HEK293T (cell line): ENCODE results near the gene ADA.

Source experiments
- CTCF ChIA-PET: fragments of 350-600 bp; formaldehyde crosslinking; extraction: SDS; loops from one replicate; lab custom pipeline; 2021; ENCODE audit warnings: antibody characterized with exemption, inconsistent platforms; lab: Yijun Ruan, JAX
- POLR2A ChIA-PET: fragments of 350-600 bp; formaldehyde crosslinking; extraction: SDS; loops from one replicate; lab custom pipeline; 2020; ENCODE audit warnings: antibody characterized with exemption, inconsistent platforms; lab: Yijun Ruan, JAX
- DNase-seq: peaks from one replicate; pipeline ENCODE4 v3.0.0; 2012; ENCODE audit warnings: mixed read lengths; ENCODE audit errors: extremely low spot score
- ARNT ChIP-seq: fragments of 450-650 bp; IDR thresholded peaks from 2 replicates; pipeline ENCODE4 v1.6.1; 2017; ENCODE audit warnings: mild to moderate bottlenecking
- BHLHE40 ChIP-seq: fragments of 450-650 bp; IDR thresholded peaks from 2 replicates; pipeline ENCODE4 v1.6.1; 2016; ENCODE audit warnings: mild to moderate bottlenecking, moderate library complexity, borderline replicate concordance
- CTBP1 ChIP-seq: fragments of 450-650 bp; IDR thresholded peaks from 2 replicates; pipeline ENCODE4 v1.6.1; 2016; ENCODE audit warnings: borderline replicate concordance
- ELF4 ChIP-seq: fragments of 450-650 bp; IDR thresholded peaks from 2 replicates; pipeline ENCODE4 v1.6.1; 2017; ENCODE audit warnings: antibody characterized with exemption
- FOXA1 ChIP-seq: fragments of 450-650 bp; IDR thresholded peaks from 2 replicates; pipeline ENCODE4 v1.6.1; 2016; ENCODE audit warnings: mild to moderate bottlenecking
- FOXK2 ChIP-seq: fragments of 450-650 bp; IDR thresholded peaks from 2 replicates; pipeline ENCODE4 v1.6.1; 2016; ENCODE audit warnings: mild to moderate bottlenecking
- FOXM1 ChIP-seq: fragments of 450-650 bp; IDR thresholded peaks from 2 replicates; pipeline ENCODE4 v1.6.1; 2017; ENCODE audit warnings: mild to moderate bottlenecking, borderline replicate concordance
- HDGF ChIP-seq: fragments of 450-650 bp; IDR thresholded peaks from 2 replicates; pipeline ENCODE4 v1.6.1; 2017; ENCODE audit warnings: antibody characterized with exemption, borderline replicate concordance
- L3MBTL2 ChIP-seq: fragments of 450-650 bp; conservative IDR thresholded peaks from 2 replicates; pipeline ENCODE4 v1.6.1; 2016; ENCODE audit warnings: mild to moderate bottlenecking
- LEF1 ChIP-seq: fragments of 450-650 bp; IDR thresholded peaks from 2 replicates; pipeline ENCODE4 v1.6.1; 2017; ENCODE audit warnings: mild to moderate bottlenecking, borderline replicate concordance
- NFRKB ChIP-seq: fragments of 450-650 bp; IDR thresholded peaks from 2 replicates; pipeline ENCODE4 v1.6.1; 2016; ENCODE audit warnings: mild to moderate bottlenecking, moderate library complexity
- PKNOX1 ChIP-seq: fragments of 450-650 bp; IDR thresholded peaks from 2 replicates; pipeline ENCODE4 v1.6.1; 2016
- SP1 ChIP-seq: fragments of 450-650 bp; IDR thresholded peaks from 2 replicates; pipeline ENCODE4 v1.6.1; 2017
- SUZ12 ChIP-seq: fragments of 450-650 bp; IDR thresholded peaks from 2 replicates; pipeline ENCODE4 v1.6.1; 2016; ENCODE audit warnings: mild to moderate bottlenecking
- TARDBP ChIP-seq: fragments of 450-650 bp; IDR thresholded peaks from 2 replicates; pipeline ENCODE4 v1.6.1; 2016
- ZNF384 ChIP-seq: fragments of 450-650 bp; IDR thresholded peaks from 2 replicates; pipeline ENCODE4 v1.6.1; 2016

The ADA gene

GRCh38 chr20:44649126-44649525, 2.4 kb downstream of the ADA start:
- ChIA-PET CTCF (interaction anchor here (0.6 kb wide), 1 partner anchor 15 kb away, joined by 4 read pairs; no protein-coding TSS in a partner anchor), POLR2A (no interaction called here)
- TF ChIP-seq FOXM1 (no peak), L3MBTL2 (no peak), FOXA1 (no peak), LEF1 (no peak), NFRKB (no peak), CTBP1 (no peak), ARNT (no peak), HDGF (no peak), PKNOX1 (no peak), SUZ12 (no peak), FOXK2 (no peak), ZNF384 (no peak), ELF4 (no peak), BHLHE40 (no peak), TARDBP (no peak)
- DNase-seq = no peak

DNA sequence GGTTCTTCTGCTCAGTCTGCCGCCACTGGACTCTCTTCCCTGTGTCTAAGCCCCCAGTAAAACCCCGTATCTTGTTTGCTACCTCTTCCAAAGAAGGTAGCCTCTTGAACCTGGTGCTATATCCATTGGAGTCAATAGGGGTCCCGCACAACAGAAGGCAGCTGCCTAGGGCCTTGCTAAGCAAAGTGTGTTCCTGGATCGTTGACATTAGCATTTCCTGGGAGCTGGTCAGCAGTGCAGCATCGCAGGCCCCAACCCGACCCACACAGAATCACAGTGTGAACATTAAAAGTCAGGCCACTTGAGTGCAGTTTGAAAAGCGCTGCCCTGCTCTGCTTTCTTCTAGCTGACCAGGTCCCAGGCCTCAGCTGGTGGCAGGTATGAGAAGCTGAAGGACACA, 2.9 kb downstream of the ADA start:
- ChIA-PET CTCF (no interaction called here), POLR2A (no interaction called here)
- DNase-seq = no peak
- TF ChIP-seq NFRKB (no peak), CTBP1 (no peak), SUZ12 (no peak), HDGF (no peak), PKNOX1 (no peak), ARNT (no peak), FOXK2 (no peak), ELF4 (no peak), L3MBTL2 (no peak), FOXM1 (no peak), SP1 (no peak), TARDBP (no peak), LEF1 (no peak), ZNF384 (no peak), FOXA1 (no peak), BHLHE40 (no peak)

DNA sequence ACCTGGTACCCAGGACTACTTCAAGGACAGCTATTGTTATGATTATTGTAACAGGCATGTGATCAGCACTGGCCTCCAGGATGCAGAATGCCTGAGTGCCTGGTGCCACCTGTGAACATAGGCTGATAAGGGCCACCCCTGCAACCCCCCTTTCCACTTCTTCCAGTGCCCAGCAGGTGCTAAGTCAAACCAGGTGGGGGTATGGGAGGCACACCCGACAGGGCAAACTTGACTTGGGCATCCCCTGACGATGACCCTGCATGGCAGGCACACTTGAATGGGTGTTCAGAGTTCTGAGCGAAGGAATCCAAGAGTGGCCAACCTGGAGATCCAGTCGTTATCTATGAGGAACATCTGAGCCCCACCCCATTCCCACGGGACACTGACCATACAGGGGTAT, 3.4 kb downstream of the ADA start:
- TF ChIP-seq NFRKB (no peak), CTBP1 (no peak), FOXM1 (no peak), HDGF (no peak), ZNF384 (no peak), ARNT (no peak), L3MBTL2 (no peak), PKNOX1 (no peak), BHLHE40 (no peak)
- no peak for DNase-seq
- CTCF ChIA-PET = no interaction called here
- POLR2A ChIA-PET = no interaction called here

- no peak for DNase-seq
- POLR2A ChIA-PET = no interaction called here
- no peak for TF ChIP-seq L3MBTL2
- TF ChIP-seq FOXM1 = no peak
- no peak for TF ChIP-seq PKNOX1
- no peak for TF ChIP-seq CTBP1
- no peak for TF ChIP-seq BHLHE40
- TF ChIP-seq TARDBP = no peak
- TF ChIP-seq LEF1 = no peak
- TF ChIP-seq SP1 = no peak
- no peak for TF ChIP-seq ARNT
- TF ChIP-seq ZNF384 = no peak
- no peak for TF ChIP-seq FOXK2
- no peak for TF ChIP-seq NFRKB
- TF ChIP-seq FOXA1 = no peak
- CTCF ChIA-PET = no interaction called here
These were observed 4.7 kb downstream of the ADA start for GRCh38 chr20:44646641-44647274.

- no peak for DNase-seq
- TF ChIP-seq BHLHE40 (no peak), FOXA1 (no peak), LEF1 (no peak), ARNT (no peak), PKNOX1 (no peak), TARDBP (no peak), NFRKB (no peak), ELF4 (no peak), L3MBTL2 (no peak), FOXM1 (no peak), FOXK2 (no peak), CTBP1 (no peak), SUZ12 (no peak), SP1 (no peak), ZNF384 (no peak), HDGF (no peak)
- ChIA-PET POLR2A (no interaction called here), CTCF (no interaction called here)
These were observed 5.4 kb downstream of the ADA start for GRCh38 chr20:44646023-44646640.
